Islet precursor cell (in vitro differentiated cells): Measurements from ENCODE around the gene ABL1.

Source experiments
- DNase-seq: peaks from one replicate; pipeline ENCODE4 v3.0.0-alpha.2; 2018

The ABL1 gene

GRCh38 chr9:130920762-130921299 is 85.8 kb downstream of the ABL1 start:
- no peak for DNase-seq

- no peak for DNase-seq
These were observed 86.4 kb downstream of the ABL1 start for GRCh38 chr9:130921300-130921988.

GRCh38 chr9:130921989-130922892 is 87.2 kb downstream of the ABL1 start:
- no peak for DNase-seq

GRCh38 chr9:130922893-130923610 is 88.0 kb downstream of the ABL1 start:
- DNase-seq: no peak

GRCh38 chr9:130923611-130924447 is 88.8 kb downstream of the ABL1 start:
- no peak for DNase-seq

- DNase-seq: no peak
These were observed 89.4 kb downstream of the ABL1 start for GRCh38 chr9:130924448-130924788.

GRCh38 chr9:130925050-130925678 is 90.1 kb downstream of the ABL1 start:
- DNase-seq: no peak

- DNase-seq: no peak
These were observed 92.3 kb downstream of the ABL1 start for GRCh38 chr9:130927338-130927737.

GRCh38 chr9:130927995-130928900 is 93.2 kb downstream of the ABL1 start:
- DNase-seq: no peak

- peak; percentile 48 for DNase-seq
These were observed 94.6 kb downstream of the ABL1 start for GRCh38 chr9:130929571-130930038.

- DNase-seq: peak; percentile 50
These were observed 95.2 kb downstream of the ABL1 start for GRCh38 chr9:130930132-130930803.

GRCh38 chr9:130930804-130931349 is 95.8 kb downstream of the ABL1 start:
- peak; percentile 40 for DNase-seq

- no peak for DNase-seq
These were observed 96.6 kb downstream of the ABL1 start for GRCh38 chr9:130931508-130932254.

- peak; percentile 87 for DNase-seq
These were observed 97.4 kb downstream of the ABL1 start for GRCh38 chr9:130932255-130933079.

GRCh38 chr9:130933114-130934046 is 98.3 kb downstream of the ABL1 start:
- peak; percentile 82 for DNase-seq

- DNase-seq: peak; percentile 42
These were observed 99.2 kb downstream of the ABL1 start for GRCh38 chr9:130934246-130934645.
